Activated gamma-delta T cell (primary cell): Measurements from ENCODE around the gene GIMAP4.
"Not testable (repeated sequence)": the region's sequence is repeated elsewhere in the genome, so short reads cannot be mapped to it uniquely, and the experiment has no call there.

Experiments used
- DNase-seq: peaks from one replicate; lab custom pipeline; 2025; lab: John Stamatoyannopoulos, UW
- total RNA-seq, 2 donors: gene quantifications; one replicate each; lab custom pipeline; 2026; lab: John Stamatoyannopoulos, UW

Gene GIMAP4
- 260 to 271 reads per million in 2 donors for total RNA-seq

- DNase-seq = no peak
Observed at GRCh38 chr7:150567169-150567568, at the start of gene GIMAP4. Gene GIMAP4 (plus strand): TSS chr7:150567390. CDS start chr7:150569902, 2,512 bp downstream.

GRCh38 chr7:150519310-150519709, 47.9 kb upstream of the GIMAP4 start:
- no peak for DNase-seq

GRCh38 chr7:150520145-150520544, 47.0 kb upstream of the GIMAP4 start:
- DNase-seq = no peak

DNA sequence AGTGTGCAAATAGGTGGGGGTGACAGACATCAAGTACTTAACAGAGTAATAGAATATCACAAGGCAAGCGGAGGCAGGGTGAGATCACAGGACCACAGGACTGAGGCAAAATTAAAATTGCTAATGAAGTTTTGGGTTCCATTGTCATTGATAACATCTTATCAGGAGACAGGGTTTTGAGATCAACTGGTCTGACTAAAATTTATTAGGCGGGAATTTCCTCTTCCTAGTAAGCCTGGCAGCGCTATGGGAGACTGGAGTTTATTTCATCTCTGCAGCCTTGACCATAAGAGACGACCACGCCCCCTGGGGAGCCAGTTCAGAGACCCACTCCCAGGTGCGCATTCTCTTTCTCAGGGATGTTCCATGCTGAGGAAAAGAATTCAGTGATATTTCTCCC, 44.3 kb upstream of the GIMAP4 start:
- DNase-seq = not testable (repeated sequence)

GRCh38 chr7:150524018-150524417, 43.2 kb upstream of the GIMAP4 start:
- no peak for DNase-seq

DNA sequence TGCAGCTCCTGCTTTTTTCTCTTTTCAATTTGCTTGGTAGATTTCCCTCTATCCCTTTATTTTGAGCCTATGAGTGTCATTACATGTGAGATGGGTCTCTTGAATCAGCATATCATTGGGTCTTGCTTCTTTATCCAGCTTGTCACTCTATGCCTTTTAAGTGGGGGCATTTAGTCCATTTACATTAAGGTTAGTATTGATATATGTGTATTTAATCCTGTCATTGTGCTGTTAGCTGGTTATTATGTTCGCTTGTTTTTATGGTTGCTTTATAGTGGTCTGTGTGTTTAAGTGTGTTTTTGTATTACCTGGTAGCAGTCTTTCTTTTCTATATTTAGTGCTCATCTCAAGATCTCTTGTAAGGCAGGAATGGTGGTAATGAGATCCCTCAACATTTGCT, 35.5 kb upstream of the GIMAP4 start:
- no peak for DNase-seq

GRCh38 chr7:150538259-150538658, 28.9 kb upstream of the GIMAP4 start:
- DNase-seq = no peak

DNA sequence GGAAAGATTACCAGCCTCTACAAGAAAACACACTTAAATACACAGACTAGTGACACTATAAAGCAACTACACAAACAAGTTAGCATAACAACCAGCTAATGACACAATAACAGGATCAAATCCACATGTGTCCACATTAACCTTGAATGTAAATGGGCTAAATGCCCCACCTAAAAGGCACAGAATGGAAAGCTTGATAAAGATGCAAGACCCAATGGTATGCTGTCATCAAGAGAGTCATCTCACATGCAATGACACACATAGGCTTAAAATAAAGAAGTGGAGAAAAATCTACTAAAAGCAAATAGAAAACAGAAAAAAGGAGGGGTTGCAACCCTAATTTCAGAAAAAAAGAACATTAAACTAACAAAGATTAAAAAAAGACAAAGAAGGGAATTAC, 14.0 kb upstream of the GIMAP4 start:
- DNase-seq = no peak

DNA sequence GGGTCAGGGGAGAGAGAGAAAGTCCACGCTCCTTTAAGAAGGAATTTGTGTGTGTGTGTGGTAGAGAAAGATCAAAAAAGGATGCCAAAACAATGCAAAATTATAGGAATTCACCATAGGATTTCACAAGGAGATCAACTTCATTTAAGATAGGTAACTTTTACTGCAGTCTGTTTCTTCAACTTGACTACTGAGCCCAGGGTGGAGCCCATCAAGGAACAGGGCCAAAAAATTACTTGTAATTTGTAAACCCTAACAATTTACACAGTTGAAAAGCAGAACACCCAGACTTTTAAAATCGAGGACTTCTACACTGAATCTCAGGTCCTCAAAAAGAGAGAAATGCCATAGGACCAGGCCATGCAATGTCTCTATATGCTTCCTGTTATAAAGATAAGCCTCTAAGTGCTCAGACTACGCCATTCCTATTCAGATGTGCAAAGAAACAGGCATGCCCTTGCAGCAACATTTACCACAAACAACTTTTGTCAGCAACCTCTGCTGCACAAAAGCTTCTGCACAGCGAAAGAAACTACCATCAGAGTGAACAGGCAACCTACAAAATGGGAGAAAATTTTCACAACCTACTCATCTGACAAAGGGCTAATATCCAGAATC, 10.6 kb upstream of the GIMAP4 start:
- DNase-seq = no peak

- DNase-seq = no peak
Observed at GRCh38 chr7:150560486-150560885, 6.7 kb upstream of the GIMAP4 start.

DNA sequence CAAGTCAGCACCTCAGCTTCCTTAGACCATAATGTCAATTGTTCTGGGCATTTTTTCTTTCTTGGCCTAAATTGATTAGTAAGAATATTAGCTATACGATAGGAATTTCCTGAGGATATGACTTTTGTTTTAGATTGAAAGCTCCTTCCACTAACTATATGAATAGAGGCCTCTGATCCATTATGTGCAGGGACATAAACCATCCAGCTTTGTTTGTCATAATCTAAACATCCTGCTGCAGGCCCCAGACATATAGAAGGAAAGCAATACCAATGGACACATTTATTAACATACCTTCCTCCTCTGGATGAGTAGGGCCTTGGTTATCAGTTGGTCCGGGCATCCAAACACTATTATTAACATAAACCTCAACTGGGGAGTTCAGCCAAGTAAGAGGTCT, 4.3 kb upstream of the GIMAP4 start:
- DNase-seq = no peak

- no peak for DNase-seq
Observed at GRCh38 chr7:150564006-150564405, 3.2 kb upstream of the GIMAP4 start.

DNA sequence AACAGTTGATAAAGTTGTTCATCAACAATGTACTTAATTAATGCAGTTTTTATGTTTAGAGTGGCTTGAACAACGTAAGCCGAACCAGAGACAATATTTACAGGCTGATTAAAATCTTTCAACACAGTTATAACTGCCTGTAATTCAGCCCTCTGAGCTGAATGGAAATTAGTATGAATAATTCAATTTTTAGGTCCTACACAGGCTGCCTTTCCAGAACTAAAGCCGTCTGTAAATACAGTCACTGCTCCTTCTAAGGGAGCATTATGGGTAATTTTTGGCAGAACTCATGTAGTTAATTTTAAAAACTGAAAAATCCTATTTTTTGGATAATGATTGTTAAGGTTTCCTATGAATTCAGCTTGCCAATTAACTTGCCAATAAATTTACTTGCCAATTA, 2.6 kb upstream of the GIMAP4 start:
- DNase-seq = no peak

DNA sequence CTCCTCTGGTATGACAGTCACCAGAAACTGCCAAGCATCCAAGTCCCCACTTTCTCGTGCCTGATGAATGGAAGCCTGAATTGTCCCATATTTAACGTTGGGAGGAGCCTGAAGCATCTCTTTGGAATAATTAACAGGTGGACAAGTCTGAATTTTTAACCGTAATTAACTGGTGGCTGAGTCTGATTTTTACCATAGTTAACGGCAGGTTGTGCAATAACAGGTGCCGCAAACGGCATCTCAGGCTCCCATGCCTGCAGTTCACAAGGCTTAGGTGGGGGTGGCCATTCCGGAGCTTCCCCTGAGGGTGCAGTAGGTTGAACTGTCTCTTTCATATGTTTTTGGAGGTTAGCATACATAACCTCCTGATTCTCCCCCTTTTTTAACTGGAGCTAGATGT, 2.0 kb upstream of the GIMAP4 start:
- no peak for DNase-seq

DNA sequence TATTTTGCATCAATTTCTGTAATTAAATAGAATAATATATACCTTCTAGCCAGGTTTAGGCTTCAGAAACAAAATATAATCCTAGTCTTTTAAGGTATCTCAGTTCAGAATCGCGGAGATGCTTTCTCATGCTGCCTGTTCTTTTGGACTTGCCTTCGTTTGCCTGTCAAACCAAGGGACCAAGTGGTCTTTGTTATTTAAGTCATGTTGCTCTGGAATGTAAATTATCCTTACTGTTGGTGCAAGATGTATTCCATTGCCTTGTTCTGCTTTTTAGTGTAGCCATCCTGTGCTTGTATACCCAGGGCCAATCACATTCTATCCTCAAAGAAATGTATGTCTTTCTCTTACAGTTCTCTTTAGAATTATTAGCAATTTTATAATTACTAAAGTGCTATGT, 1.1 kb upstream of the GIMAP4 start:
- no peak for DNase-seq

- DNase-seq = no peak
Observed at GRCh38 chr7:150566572-150566971, 618 bp upstream of the GIMAP4 start.

DNA sequence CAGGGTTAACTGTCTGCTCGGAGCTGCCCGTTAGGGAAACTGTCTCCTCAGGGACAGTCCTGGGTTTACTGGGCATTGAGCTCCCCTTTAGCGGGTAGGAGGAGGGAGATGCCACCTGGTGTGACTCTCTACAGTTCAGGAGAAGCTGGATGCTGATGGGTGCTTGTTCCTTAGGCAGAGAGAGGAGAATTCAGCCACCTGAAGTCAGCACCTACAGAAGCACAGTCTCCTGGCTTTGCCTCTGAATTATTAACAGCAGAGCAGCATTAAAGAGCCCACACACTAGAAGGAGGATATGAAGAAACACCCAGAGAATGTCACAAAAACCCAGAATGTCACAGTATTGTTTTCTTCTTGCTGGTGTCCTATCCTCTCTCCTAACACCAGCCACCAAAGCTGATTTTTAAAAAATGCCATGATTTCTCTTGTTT, 696 bp downstream of the GIMAP4 start:
- no peak for DNase-seq

- no peak for DNase-seq
Observed at GRCh38 chr7:150568714-150569113, 1.5 kb downstream of the GIMAP4 start.

DNA sequence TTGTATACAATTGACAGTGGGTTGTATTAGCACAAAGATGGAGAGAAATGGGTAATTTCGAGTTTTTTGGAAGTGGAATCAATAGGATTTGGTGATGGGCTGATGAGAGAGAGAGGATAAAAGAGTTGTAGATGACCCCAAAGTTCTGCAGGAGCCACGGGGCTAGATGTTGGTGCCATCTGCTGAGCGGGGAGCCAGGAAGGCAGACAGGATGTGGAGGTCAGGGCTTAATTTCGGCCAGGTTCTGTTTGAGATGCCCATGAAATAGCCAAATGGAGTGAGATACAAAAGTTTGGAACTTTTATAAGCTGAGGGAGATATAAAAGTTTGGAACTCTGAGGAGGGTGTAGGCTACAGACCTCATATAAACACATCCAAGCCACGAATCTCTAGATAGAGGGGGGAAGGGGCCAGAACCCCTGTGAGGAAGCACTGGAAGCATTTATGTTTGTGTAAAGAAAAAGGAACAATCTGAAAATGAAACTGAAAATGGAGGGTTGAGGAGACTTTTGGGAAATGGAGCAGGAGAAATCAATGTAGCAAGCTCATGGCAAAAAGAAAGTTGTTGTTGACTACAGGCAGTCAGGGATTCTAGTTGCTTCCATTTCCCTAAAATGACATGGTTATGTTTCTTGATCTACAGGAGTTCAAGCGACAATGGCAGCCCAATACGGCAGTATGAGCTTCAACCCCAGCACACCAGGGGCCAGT, 2.2 kb downstream of the GIMAP4 start:
- DNase-seq = no peak

DNA sequence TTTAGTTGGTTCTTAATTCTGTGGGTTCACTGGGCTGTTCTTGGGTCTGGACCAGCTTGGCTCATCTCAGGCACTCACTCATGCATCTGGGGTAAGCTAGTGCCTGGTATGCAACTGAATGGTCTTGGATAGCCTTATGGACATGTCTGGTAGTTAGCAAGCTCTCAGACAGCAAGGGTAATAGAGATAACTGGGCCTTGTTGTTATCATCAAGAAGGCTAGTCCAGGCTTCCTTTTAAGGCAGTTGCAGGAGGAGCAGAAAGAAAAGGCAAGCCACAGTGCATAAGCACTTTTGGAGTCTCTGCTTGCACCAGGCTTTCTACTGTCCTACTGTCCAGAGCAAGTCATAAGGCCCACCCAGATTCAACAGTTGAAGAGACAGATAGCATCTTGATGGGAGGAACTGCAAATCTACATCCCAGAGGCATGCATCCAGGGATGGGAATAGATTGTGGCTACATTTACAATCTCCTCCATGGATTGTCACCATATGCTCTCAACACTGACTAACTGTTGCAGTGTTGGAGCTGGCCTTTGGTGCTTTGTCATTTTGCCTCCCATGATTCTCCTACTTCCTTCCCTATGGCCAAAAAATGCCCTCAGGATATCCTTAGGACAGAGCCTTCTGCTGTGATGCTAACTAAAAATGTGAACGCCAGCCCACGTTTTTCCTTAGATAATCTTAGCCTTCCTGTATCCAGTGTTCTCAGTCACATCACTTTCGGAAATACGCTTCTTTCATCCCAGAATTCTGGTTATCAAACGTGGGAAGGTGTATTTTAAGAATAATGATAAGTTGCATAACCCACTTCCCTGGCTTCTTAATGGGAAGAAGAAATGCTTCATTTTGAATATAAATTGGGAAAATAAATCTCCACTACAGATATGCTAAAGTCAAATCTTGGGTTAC, 3.6 kb downstream of the GIMAP4 start:
- no peak for DNase-seq

GRCh38 chr7:150572496-150572895, 5.3 kb downstream of the GIMAP4 start:
- no peak for DNase-seq

- not testable (repeated sequence) for DNase-seq
Observed at GRCh38 chr7:150579979-150580637, 12.9 kb downstream of the GIMAP4 start.
